RWPE1 (cell line): Measurements from ENCODE around the gene ITGAL.

Source experiments
- CTCF ChIA-PET: fragments of 350-600 bp; sonication (Branson Sonifier 250); formaldehyde crosslinking; extraction: SDS; loops from one replicate; lab custom pipeline; 2021; lab: Yijun Ruan, JAX
- POLR2A ChIA-PET: fragments of 400-600 bp; formaldehyde crosslinking; extraction: SDS; loops from one replicate; lab custom pipeline; 2020; ENCODE audit warnings: antibody characterized with exemption; ENCODE audit not compliant: low non-redundant PET; lab: Yijun Ruan, JAX
- DNase-seq: peaks from one replicate; pipeline ENCODE4 v3.0.0; 2012; ENCODE audit warnings: low spot score
- H3K27ac ChIP-seq: fragments of 450-650 bp; 2 replicates; pipeline ENCODE4 v1.5.1; 2017
- TF ChIP-seq, protein P1 (sequence below): fragments of 450-650 bp; conservative IDR thresholded peaks from 2 replicates; pipeline ENCODE4 v1.5.1; 2017; ENCODE audit warnings: low read depth, mild to moderate bottlenecking

ITGAL gene

DNA sequence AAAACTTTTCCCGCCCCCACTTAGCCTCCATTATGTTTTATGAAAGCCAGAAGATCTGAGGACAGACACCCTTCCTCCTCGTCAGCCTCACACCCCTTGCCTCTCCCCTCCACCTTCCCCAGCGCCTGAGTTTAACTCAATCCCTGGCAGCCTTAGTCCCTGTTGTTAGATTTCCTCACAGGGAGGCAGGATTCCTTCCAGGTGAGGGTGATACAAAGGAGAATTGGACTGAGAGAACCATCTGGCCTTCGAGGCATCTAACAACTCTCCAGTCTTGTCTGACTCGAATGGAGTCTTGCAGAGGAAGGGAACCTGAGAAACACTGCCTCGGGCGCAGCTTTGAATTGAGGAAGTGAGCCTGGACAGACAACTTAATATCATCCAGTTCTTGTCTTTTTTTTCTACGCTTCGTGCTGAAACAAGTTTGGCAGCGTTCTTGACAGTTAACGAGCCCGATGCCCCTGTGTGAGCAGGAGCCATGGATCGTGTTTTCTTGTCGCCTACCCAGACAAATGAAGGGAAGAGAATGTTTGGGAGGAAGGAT, 55.2 kb downstream of the ITGAL start:
- peak overlapping the region; percentile 97 for H3K27ac ChIP-seq
- TF ChIP-seq, protein P1, sequence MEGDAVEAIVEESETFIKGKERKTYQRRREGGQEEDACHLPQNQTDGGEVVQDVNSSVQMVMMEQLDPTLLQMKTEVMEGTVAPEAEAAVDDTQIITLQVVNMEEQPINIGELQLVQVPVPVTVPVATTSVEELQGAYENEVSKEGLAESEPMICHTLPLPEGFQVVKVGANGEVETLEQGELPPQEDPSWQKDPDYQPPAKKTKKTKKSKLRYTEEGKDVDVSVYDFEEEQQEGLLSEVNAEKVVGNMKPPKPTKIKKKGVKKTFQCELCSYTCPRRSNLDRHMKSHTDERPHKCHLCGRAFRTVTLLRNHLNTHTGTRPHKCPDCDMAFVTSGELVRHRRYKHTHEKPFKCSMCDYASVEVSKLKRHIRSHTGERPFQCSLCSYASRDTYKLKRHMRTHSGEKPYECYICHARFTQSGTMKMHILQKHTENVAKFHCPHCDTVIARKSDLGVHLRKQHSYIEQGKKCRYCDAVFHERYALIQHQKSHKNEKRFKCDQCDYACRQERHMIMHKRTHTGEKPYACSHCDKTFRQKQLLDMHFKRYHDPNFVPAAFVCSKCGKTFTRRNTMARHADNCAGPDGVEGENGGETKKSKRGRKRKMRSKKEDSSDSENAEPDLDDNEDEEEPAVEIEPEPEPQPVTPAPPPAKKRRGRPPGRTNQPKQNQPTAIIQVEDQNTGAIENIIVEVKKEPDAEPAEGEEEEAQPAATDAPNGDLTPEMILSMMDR = no peak
- ChIA-PET POLR2A (interaction anchor here (1.0 to 1.2 kb wide), 2 partner anchors 8 to 98 kb away, joined by 5 to 9 read pairs; partner anchors contain the start of gene DCTPP1), CTCF (interaction anchor here (0.9 to 1.4 kb wide), 2 partner anchors 8 to 102 kb away, joined by 3 to 8 read pairs; no protein-coding TSS in a partner anchor)
- DNase-seq = peak; percentile 63

DNA sequence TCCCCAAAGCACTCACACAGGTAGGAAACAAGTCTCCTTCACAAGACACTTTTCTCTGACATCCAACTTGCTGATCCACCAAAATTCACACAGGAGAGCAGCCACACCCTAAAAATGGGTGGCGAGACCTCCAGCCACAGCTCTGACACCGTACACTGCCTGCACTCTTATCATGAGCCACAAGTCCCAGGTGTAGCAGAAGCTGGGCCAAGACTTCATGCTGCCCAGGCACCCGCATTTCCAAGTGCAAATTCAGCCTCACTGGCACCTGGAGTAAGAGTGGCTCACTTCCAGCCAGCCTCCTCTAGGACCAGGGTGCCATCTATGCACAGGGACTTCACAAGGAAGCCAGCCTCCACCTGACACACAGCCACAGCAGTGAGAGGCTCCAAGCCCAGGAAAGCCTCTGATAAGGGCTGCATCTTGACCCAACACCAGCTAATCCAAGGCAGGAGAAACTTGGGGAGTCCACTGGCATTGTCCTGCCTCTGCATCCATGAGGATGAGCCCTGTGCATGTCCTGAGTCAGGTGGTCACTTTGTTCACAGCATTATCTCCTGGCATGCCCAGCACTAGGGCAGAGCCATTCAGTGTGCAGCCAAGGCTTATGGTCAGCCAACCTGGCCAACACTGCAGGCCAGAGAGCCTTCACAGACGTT, 56.4 kb downstream of the ITGAL start:
- peak overlapping the region; percentile 97 for H3K27ac ChIP-seq
- ChIA-PET CTCF (interaction anchor here (0.7 kb wide), 2 partner anchors 98 to 165 kb away, joined by 3 read pairs; no protein-coding TSS in a partner anchor), POLR2A (no interaction called here)
- no peak for DNase-seq
- TF ChIP-seq, protein P1 = no peak

DNA sequence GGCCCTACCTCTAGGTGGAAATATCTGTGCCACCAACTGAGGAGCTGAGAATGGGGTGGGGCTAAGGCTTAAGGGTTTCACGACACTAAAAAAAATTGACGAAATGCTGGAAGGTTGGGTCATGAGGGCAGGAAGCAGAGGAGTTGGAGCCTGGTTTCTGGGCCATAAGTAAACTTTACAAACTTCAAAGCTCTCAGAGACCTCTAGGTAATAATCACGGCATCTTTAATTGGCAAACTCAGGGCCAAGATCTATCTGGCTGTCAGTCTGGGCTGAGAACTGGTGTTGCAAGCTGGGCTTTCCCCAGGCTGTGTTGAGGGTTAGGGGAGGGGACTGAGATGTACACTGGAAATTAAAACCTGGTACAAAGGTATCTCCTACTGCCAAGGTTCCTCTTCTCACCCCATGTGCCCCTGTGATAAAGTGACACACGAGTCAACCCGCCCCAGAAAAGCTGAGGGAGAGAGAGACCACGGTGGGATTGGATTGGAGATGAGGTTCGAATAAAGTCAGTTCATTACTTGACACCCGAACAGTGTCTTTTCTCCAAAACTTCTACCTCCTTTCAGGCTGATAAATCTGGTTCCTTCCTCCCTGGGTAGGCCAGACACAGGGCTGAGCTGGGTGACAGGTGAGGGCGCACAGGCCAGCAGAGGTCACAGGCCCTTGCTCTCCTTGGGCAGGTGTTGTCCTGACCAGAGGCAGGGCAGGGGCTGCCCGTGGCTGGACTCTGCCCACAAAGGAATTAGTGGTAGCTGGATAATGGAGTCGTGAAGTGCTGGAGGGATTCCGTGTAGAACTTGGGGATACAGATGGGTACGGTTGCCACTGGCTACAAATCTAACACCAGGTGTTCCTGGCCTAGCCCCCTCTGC, 57.9 kb downstream of the ITGAL start:
- H3K27ac ChIP-seq = peak overlapping the region; percentile 97
- no peak for DNase-seq
- TF ChIP-seq, protein P1 = no peak
- ChIA-PET POLR2A (no interaction called here), CTCF (interaction anchor here (0.7 kb wide), 1 partner anchor 108 kb away, joined by 5 read pairs; no protein-coding TSS in a partner anchor)

DNA sequence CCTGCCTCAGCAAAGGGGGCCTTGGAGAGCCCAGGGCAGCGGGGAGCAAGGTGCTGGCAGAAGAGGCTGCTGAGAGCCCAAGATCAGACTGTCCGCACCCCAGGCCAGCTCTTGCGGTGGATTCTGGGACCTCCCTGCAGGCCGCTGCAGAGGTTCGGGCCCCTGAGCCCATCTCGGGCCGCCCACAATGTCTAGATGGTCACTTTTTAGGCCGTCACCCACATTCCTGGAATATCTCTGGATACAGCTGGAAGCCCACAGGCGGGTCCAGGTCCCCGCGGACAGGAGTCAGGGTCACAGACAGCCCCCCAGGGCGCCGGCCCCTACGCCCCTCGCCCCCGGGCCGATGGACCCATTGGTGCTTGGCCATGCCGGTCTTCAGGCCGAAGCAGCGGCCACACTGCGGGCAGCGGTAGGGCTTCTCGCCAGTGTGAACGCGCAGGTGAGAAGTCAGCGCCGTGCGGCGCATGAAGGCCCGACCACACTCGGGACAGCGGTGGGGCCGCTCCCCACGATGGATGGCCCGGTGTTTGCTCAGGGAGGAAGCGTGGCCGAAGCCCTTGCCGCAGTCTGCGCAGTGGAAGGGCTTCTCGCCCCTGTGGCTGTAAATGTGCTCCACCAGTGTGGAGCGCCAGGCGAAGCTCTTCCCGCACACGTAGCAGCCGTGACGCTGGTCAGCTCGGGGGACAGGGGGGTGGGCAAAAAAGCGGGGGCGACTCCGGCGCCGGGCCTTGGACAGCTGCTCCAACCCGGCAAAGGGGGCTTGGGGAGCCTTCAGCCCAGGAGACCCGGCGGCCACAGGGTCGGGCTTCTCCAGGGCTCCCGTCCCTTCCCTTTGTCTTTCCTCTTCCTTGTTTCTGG, 60.0 kb downstream of the ITGAL start:
- CTCF ChIA-PET = interaction anchor here (0.6 kb wide), 1 partner anchor 76 kb away, joined by 3 read pairs; no protein-coding TSS in a partner anchor
- H3K27ac ChIP-seq = peak overlapping the region; percentile 89
- POLR2A ChIA-PET = no interaction called here
- no peak for DNase-seq
- TF ChIP-seq, protein P1 = no peak

DNA sequence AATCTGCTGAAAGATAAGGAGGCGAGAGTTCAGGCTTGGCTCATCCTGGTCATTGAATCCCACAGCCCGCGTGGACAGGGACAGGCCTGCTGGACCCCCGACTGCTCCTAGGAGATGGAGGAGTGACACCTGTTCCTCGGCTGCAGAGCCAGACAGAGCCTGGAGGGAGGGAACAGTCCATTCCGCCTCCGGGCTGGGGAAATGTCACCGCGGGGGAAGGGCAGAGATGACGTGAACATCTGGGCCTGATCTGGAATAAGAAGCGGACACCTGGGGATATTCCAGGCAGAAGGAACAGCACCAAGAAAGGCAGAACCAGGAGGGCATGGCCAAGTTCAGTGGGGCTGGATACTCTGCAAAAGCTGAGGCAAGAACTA, 60.6 kb downstream of the ITGAL start:
- ChIA-PET CTCF (interaction anchor here (0.6 kb wide), 1 partner anchor 91 kb away, joined by 3 read pairs; no protein-coding TSS in a partner anchor), POLR2A (no interaction called here)
- DNase-seq = no peak
- H3K27ac ChIP-seq = peak overlapping the region; percentile 89
- TF ChIP-seq, protein P1 = no peak
